SJSA1 (cell line): Measurements from ENCODE around the gene MS4A4E. TPM values are rescaled to one million over a fixed set of nuclear protein-coding genes. Genes with fewer than 3 reads are reported as not detected.
"Not testable (repeated sequence)": the region's sequence is repeated elsewhere in the genome, so short reads cannot be mapped to it uniquely, and the experiment has no call there.

Experiments used
- DNase-seq, 2 experiments: peaks; one replicate each; pipeline ENCODE4 v3.0.0-alpha.2; 2015 to 2020; ENCODE audit warnings: low spot score in 2 of 2, low read depth in 1 of 2
- H3K27ac ChIP-seq: fragments of 250-450 bp; sonication (Bioruptor Pico); 2 replicates; pipeline ENCODE4 v1.5.1; 2020; ENCODE audit warnings: mild to moderate bottlenecking, moderate library complexity
- H3K27me3 ChIP-seq: fragments of 250-450 bp; sonication (Bioruptor Pico); replicated peaks from 2 replicates; pipeline ENCODE4 v1.5.1; 2020; ENCODE audit warnings: mild to moderate bottlenecking, moderate library complexity
- H3K36me3 ChIP-seq: fragments of 250-450 bp; sonication (Bioruptor Pico); 2 replicates; pipeline ENCODE4 v1.5.1; 2020; ENCODE audit warnings: mild to moderate bottlenecking
- H3K4me1 ChIP-seq: fragments of 250-450 bp; sonication (Bioruptor Pico); replicated peaks from 2 replicates; pipeline ENCODE4 v1.6.1; 2021; ENCODE audit warnings: mild to moderate bottlenecking
- H3K4me3 ChIP-seq: fragments of 250-450 bp; sonication (Bioruptor Pico); 2 replicates; pipeline ENCODE4 v1.5.1; 2020; ENCODE audit warnings: mild to moderate bottlenecking
- H3K9me3 ChIP-seq: fragments of 250-450 bp; sonication (Bioruptor Pico); replicated peaks from 2 replicates; pipeline ENCODE4 v1.5.1; 2020; ENCODE audit warnings: mild to moderate bottlenecking
- total RNA-seq: library from RNA; depleted of rRNA; stranded (reverse); fragments of >200 nt; shearing (Covaris generic); gene quantifications from 2 replicates; pipeline ENCODE4 v1.2.3, GENCODE V29; 2014

Gene MS4A4E
- total RNA-seq, 1 experiment from 2014 or later, result not detected

DNA sequence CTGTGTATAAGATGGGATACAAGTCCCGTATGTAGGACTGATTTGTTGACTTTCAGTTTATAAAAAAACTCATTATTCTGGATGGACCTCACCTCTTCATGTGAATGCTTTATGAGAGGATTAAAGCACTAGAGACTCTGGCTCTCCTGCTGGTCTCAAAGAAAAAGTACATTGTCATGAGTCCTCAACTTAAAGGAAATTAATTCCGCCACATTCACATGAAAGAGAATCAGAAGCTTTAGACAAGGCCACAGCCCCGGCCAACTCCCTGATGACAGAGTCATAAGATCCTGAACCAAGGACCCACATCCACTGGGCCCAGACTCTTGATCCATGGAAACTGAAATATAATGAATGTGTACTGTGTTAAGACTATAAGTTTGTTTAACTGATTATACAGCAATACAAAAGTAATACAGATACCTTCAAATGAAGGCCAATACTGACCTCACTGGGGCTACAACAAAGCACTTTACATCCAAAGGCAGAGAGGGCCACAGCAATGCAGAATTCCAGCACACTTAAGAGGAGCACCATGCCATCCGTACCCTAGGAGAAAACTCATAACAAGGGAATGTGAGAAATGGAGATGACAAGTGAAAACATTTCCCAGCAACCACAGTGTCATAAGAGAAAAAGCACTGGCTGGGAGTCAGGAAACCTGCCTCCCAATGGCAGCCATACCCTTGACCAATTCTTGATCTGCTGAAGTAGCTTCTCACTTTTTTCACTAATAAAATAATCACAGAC is 34.6 kb downstream of the MS4A4E start:
- Histone ChIP-seq H3K27ac (no peak overlapping the region), H3K27me3 (no peaks in the 10 kb centered on the region; the same call in none of the 2 replicates), H3K4me3 (no peak overlapping the region), H3K4me1 (no peaks in the 10 kb centered on the region), H3K9me3 (no peaks in the 10 kb centered on the region), H3K36me3 (no peaks in the 10 kb centered on the region)
- no peak for DNase-seq

DNA sequence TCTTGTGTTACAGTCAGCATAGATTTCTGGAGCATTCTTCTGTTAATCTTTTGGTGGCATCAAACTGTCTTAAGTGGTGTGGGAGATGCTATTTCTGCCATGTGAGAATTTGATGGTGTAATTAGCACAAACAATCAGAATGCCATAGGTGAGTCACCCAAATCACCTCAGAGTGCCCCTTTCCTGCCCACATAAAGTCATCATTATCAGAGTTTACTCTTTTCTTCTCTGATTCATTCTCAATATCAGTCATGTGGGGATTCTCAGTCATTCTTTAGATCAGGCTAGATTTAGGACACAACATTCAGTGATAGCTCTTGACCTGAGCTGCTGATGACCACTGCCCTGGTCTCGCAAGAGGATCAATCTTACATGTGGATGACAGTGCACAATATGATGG is 36.3 kb downstream of the MS4A4E start:
- Histone ChIP-seq H3K9me3 (no peaks in the 10 kb centered on the region), H3K4me1 (no peaks in the 10 kb centered on the region), H3K36me3 (no peaks in the 10 kb centered on the region), H3K27me3 (peaks cover 5% of the 10 kb centered on the region; the same call in 1 of the 2 replicates), H3K27ac (no peak overlapping the region), H3K4me3 (no peak overlapping the region)
- DNase-seq, result no peak

DNA sequence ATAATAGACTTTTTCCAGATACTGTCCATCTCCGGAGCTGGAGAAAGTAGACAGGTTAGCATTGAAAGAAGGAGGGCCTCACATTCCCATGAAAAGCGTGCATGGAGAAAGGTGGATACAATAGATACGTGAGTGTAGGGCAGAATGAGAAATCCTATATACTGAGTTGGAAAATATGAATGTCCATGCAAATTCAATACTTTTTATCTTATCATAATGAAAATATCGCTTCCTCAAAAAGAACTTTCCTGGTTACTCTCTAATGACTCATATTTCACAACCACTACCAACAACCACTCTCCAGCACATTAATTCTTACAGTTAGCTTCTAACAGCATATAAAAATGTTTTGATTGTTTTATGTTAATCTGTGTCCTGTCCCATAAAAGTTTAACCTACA is 38.0 kb downstream of the MS4A4E start:
- H3K9me3 ChIP-seq, result no peaks in the 10 kb centered on the region
- DNase-seq, result no peak
- H3K27me3 ChIP-seq, result peaks cover 5% of the 10 kb centered on the region; the same call in 1 of the 2 replicates
- no peak overlapping the region for H3K27ac ChIP-seq
- H3K4me3 ChIP-seq, result no peak overlapping the region
- no peaks in the 10 kb centered on the region for H3K4me1 ChIP-seq
- no peaks in the 10 kb centered on the region for H3K36me3 ChIP-seq

DNA sequence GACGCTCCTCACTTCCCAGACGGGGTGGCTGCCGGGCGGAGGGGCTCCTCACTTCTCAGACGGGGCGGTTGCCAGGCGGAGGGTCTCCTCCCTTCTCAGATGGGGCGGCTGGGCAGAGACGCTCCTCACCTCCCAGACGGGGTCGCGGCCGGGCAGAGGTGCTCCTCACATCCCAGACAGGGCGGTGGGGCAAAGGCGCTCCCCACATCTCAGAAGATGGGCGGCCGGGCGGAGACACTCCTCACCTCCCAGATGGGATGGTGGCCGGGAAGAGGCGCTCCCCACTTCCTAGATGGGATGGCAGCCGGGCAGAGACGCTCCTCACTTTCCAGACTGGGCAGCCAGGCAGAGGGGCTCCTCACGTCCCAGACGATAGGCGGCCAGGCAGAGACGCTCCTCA is 41.6 kb downstream of the MS4A4E start:
- not testable (repeated sequence) for H3K27ac ChIP-seq, H3K36me3 ChIP-seq, H3K4me1 ChIP-seq, H3K9me3 ChIP-seq, H3K27me3 ChIP-seq, DNase-seq, H3K4me3 ChIP-seq

DNA sequence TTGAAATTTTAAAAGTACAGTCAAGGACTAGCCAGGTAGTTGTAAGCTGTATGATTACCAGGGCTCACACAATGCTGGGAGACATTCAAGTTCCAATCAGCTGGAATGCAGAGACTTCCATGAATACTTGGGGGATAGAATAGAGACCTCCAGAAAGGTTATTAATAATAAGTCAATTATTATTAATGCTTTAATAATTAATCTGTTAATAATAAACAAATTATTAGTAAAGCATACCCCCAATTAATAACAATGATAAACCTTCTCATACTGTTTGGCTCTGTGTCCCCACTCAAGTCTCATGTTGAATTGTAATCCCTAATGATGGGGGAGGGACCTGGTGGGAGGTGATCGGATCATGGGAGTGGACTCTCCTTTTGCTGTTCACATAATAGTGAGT is 45.5 kb downstream of the MS4A4E start:
- H3K4me3 ChIP-seq, result no peak overlapping the region
- DNase-seq, result no peak
- H3K27ac ChIP-seq, result no peak overlapping the region
- H3K27me3 ChIP-seq, result peaks cover 10% of the 10 kb centered on the region; the same call in 1 of the 2 replicates
- no peaks in the 10 kb centered on the region for H3K36me3 ChIP-seq
- no peaks in the 10 kb centered on the region for H3K9me3 ChIP-seq
- H3K4me1 ChIP-seq, result no peaks in the 10 kb centered on the region

DNA sequence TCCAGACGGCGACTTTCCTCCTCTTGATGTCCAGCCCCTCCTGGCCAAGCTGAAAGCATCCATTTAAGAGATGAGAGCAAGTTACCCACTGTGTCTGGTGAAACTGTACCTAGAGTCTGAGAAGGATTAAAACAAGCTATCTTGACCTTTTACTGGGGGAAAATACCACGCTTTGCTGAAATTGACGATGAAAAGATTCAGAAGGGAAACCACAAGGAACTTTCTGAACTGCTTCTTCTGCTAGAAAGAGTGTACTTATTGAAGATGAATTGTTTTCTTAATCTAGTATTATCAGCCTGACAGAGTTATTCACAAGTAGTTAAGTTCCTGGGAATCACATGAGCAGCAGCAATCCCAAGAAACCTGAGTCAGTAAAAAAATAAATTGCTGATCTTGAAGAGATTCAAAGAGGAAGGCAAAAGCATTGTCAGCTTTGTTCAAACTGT is 47.0 kb downstream of the MS4A4E start:
- Histone ChIP-seq H3K4me1 (no peaks in the 10 kb centered on the region), H3K4me3 (no peak overlapping the region), H3K27me3 (peaks cover 7% of the 10 kb centered on the region; the same call in 1 of the 2 replicates), H3K9me3 (no peaks in the 10 kb centered on the region), H3K36me3 (no peaks in the 10 kb centered on the region), H3K27ac (no peak overlapping the region)
- DNase-seq, result no peak

DNA sequence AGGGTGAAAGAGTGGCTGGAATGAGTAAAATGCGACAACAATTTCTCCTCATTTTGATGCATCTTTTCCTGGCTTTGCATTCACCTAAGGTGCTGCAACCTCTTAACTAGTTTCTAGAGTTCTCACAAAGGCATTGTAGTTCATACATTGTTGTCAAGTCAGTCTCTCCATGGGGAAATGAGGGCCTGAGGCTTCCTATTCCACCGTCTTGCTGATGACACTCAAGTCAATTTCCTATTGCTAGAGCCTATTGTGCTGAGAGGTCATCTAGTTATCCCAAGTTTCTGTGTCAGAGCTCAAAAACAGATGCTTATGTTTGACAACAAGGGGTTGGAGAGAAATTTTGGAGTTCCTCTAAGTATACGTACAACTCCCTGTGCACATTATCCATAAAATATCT is 48.4 kb downstream of the MS4A4E start:
- no peak for DNase-seq
- Histone ChIP-seq H3K36me3 (no peaks in the 10 kb centered on the region), H3K27me3 (peaks cover 7% of the 10 kb centered on the region; the same call in 1 of the 2 replicates), H3K4me1 (no peaks in the 10 kb centered on the region), H3K27ac (no peak overlapping the region), H3K9me3 (no peaks in the 10 kb centered on the region), H3K4me3 (no peak overlapping the region)

DNA sequence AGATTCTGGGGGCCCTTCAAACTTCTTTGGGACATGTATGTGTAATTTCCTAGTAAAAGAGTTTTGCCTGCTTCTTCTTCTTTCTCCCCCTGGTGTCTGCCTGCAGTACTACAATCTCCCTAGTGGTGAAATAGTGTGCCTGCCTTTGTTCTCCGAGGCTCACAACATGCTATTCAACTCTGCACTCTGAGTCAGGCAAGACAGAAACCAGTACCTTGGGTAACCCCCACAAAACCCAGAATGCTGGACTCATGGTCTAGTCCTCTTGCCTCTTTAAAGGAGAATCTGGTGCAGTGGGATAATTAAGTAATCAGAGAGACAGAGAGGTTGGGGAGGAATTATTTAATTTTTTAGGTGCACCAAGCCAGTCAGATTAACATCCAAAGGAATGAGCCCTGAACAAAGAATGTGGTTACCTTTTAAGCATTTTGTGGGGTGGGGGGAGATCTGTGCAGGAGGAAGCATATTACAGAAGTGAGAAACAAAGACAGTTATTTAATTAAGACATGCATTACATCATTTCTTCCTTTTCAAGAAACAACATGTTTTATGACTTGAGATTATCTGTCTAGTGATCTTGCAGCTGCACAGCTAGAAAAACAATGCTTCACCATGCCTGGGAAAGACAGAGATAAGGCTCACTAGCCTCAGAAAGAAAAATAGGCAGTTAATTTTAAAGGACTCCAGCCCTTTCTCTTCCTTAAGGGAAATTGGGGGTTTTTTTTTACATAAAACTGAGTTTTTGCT is 49.1 kb downstream of the MS4A4E start:
- Histone ChIP-seq H3K27ac (no peak overlapping the region), H3K27me3 (peaks cover 7% of the 10 kb centered on the region; the same call in 1 of the 2 replicates), H3K9me3 (no peaks in the 10 kb centered on the region), H3K4me1 (no peaks in the 10 kb centered on the region), H3K4me3 (no peak overlapping the region), H3K36me3 (no peaks in the 10 kb centered on the region)
- DNase-seq, result peak; percentile 55 to 68

DNA sequence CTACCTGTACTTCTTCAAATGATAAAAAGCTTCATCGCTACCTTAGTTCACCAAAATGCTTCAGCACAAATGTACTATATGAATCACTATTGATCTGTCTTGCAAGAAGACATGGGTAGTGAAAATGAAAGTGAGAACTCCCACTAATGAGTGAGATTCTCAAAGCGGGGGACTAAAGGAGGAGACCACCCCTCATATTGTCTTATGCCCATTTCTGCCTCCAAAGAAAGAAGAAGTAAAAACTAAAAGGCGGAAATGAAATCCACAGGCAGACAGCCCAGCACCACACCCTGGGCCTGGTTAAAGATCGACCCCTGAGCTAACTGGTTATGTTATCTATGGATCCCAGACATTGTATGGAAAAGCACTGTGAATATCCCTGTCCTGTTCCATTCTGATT is 50.4 kb downstream of the MS4A4E start:
- H3K36me3 ChIP-seq, result not testable (repeated sequence)

DNA sequence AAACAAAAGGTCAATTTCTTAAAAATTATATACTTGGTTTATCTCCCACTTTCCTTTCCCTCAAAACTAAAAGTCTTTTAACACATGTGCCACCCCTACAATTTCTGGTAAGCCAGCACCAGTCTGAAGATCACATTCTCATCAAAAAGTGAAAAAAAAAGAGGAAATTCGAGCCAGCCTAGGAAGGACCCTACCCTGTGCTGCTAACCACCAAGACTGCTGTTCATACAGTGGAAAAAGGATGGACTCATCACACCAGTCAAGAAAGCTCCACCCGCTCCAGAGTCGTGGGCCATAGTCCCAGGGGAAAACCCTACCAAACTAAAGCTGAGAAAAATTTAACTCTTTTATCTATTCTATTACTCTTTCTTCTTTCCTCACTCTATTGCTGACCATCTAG is 54.5 kb downstream of the MS4A4E start:
- H3K27me3 ChIP-seq, H3K27ac ChIP-seq, H3K4me1 ChIP-seq, H3K4me3 ChIP-seq, H3K36me3 ChIP-seq, H3K9me3 ChIP-seq, DNase-seq: not testable (repeated sequence)

More for the DNA sequence above, 50.4 kb downstream of the MS4A4E start:
- not testable (repeated sequence) for H3K4me1 ChIP-seq, DNase-seq, H3K4me3 ChIP-seq, H3K27ac ChIP-seq, H3K9me3 ChIP-seq, H3K27me3 ChIP-seq

DNA sequence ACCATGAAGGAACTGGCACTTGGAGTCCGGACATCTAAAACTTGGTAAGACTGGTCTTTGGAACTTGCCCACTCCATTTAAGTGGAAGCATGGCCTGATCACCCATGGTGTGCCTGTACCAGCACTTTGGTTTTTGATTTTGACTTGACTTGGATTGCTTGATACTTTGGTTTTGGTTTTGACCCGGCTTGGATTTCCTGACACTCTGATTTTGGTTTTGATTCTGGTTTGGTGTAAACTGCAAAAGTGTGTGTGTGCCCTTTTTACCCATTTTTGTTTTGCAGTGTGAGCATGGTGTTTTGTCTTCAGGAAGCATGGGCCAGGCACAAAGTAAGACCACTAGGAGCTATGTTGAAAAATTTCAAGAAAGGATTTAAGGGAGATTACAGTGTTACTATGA is 56.8 kb downstream of the MS4A4E start:
- DNase-seq, result not testable (repeated sequence)

DNA sequence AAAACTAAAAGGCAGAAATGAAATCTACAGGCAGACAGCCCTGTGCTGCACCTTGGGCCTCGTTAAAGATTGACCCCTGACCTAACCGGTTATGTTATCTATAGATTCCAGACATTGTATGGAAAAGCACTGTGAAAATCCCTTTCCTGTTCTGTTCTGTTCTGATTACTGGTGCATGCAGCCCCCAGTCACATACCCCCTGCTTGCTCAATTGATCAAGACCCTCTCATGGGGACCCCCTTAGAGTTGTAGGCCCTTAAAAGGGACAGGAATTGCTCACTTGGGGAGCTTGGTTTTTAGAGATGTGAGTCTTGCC is 57.5 kb downstream of the MS4A4E start:
- H3K27ac ChIP-seq, H3K9me3 ChIP-seq, H3K4me3 ChIP-seq, H3K36me3 ChIP-seq, DNase-seq, H3K4me1 ChIP-seq: not testable (repeated sequence)
- H3K27me3 ChIP-seq, result peaks cover 16% of the 10 kb centered on the region

More for the DNA sequence above, 56.8 kb downstream of the MS4A4E start:
- H3K9me3 ChIP-seq, H3K4me3 ChIP-seq, H3K36me3 ChIP-seq, H3K4me1 ChIP-seq, H3K27ac ChIP-seq: not testable (repeated sequence)
- peaks cover 16% of the 10 kb centered on the region for H3K27me3 ChIP-seq

DNA sequence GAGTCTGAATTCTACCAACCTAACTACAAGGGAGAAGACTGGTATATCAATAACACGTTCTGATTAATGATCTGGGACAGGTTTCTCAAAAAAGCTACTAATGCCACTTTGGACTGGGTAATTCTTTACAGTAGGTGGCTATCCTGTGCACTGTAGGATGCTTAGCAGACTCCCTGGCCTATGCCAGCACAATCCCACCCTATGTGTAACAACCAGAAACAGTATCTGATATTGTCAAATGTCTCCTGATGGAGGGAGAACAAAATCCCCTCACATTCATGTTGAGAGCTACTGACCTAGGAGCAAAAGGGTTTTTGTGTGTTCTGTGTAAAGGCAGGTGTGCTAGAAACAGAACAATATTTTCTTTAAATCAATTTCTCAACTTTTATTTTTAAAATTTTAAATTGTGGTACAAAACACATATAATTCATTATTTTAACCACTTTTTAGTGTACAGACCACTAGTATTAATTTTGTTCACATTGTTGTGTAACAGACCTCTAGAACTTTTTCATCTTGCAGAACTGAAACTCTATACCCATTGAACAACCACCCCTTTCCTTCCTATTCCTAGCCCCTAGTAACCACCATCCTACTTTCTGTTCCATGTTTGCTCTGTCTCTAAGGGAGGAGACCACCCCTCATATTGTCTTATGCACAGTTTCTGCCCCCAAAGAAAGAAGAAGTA is 58.0 kb downstream of the MS4A4E start:
- no peak overlapping the region for H3K4me3 ChIP-seq
- H3K9me3 ChIP-seq, result no peaks in the 10 kb centered on the region
- H3K4me1 ChIP-seq, result no peaks in the 10 kb centered on the region
- H3K36me3 ChIP-seq, result no peaks in the 10 kb centered on the region
- no peak overlapping the region for H3K27ac ChIP-seq
- no peak for DNase-seq
- H3K27me3 ChIP-seq, result peaks cover 16% of the 10 kb centered on the region
